B cell (primary cell): ENCODE results near the gene PHACTR1.

Source experiments
- EZH2 ChIP-seq: IDR thresholded peaks from 2 replicates; pipeline ENCODE4 v1.6.1; 2012; ENCODE audit warnings: borderline replicate concordance, low read depth, mild to moderate bottlenecking, moderate library complexity, low read length; ENCODE audit not compliant: insufficient read depth, poor library complexity, severe bottlenecking
- TF ChIP-seq, protein P1 (sequence below): fragments of 200-600 bp; IDR thresholded peaks from one replicate; pipeline ENCODE4 v1.8.0; 2022; ENCODE audit warnings: antibody characterized with exemption, mild to moderate bottlenecking

DNA sequence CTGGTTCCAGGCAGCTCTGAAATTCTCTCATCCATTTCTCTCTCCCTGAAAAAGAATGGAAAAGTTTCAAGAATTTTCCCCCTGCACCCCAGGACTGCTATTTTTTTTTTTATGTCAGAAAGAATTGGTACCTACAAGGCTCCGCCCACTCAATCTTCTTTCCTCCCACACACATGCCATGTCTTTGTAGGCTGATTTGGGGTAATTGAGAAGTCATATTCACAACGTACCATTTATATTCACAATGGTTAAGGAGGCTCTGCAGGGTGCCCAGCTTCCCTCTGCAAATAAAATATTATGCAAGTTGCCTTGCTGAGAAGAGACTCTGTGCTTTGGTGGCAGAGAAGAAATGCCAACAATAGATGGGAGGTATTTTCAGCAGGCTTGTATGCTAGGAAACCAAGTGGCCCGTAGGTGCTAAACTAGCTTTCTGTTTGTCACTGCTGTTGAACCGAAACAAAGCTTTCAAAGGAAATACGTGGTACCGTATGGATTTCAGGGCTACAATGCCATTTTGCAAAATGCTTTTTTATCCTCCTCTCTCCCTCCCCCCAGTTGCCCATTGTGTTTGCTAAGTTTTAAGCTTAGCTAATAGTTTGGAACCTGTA, 150.0 kb downstream of the PHACTR1 start:
- TF ChIP-seq, protein P1, sequence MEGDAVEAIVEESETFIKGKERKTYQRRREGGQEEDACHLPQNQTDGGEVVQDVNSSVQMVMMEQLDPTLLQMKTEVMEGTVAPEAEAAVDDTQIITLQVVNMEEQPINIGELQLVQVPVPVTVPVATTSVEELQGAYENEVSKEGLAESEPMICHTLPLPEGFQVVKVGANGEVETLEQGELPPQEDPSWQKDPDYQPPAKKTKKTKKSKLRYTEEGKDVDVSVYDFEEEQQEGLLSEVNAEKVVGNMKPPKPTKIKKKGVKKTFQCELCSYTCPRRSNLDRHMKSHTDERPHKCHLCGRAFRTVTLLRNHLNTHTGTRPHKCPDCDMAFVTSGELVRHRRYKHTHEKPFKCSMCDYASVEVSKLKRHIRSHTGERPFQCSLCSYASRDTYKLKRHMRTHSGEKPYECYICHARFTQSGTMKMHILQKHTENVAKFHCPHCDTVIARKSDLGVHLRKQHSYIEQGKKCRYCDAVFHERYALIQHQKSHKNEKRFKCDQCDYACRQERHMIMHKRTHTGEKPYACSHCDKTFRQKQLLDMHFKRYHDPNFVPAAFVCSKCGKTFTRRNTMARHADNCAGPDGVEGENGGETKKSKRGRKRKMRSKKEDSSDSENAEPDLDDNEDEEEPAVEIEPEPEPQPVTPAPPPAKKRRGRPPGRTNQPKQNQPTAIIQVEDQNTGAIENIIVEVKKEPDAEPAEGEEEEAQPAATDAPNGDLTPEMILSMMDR, result no peak
- no peak for TF ChIP-seq EZH2
